WTC11 (cell line): Measurements from ENCODE around the gene CNTNAP2. TPM values are rescaled to one million over a fixed set of nuclear protein-coding genes. Genes with fewer than 3 reads are reported as not detected.
A peak's percentile ranks its signal among the peaks of the same experiment; 100 is the strongest.

ENCODE experiments used
- ATAC-seq: fragments of 200-7000 bp; cut with Tn5 transposase; 2 replicates; pipeline ENCODE4 v1.10.0; 2021; ENCODE audit warnings: mild to moderate bottlenecking, moderate library complexity
- CTCF ChIA-PET: fragments of 300-600 bp; sonication (Branson Sonifier 250); formaldehyde crosslinking; loops from one replicate; lab custom pipeline; 2021; ENCODE audit warnings: antibody characterized with exemption; lab: Charles Lee
- POLR2A ChIA-PET: fragments of 350-600 bp; sonication (Branson Sonifier 250); formaldehyde crosslinking; loops from one replicate; lab custom pipeline; 2021; ENCODE audit warnings: antibody characterized with exemption; lab: Charles Lee
- DNase-seq: peaks from one replicate; pipeline ENCODE4 v3.0.0; 2021; ENCODE audit warnings: low spot score
- H3K27ac Mint-ChIP-seq: 2 replicates; pipeline ENCODE4 v1.8.0; 2021; ENCODE audit warnings: mixed read lengths
- H3K27me3 Mint-ChIP-seq: 2 replicates; pipeline ENCODE4 v1.8.0; 2021; ENCODE audit warnings: low read depth, mild to moderate bottlenecking, moderate library complexity, mixed read lengths
- H3K36me3 Mint-ChIP-seq: 2 replicates; pipeline ENCODE4 v1.8.0; 2021; ENCODE audit warnings: mixed read lengths
- H3K4me1 Mint-ChIP-seq: 2 replicates; pipeline ENCODE4 v1.8.0; 2022; ENCODE audit warnings: mixed read lengths
- H3K4me3 Mint-ChIP-seq: 2 replicates; pipeline ENCODE4 v1.8.0; 2021; ENCODE audit warnings: mild to moderate bottlenecking, moderate library complexity, mixed read lengths
- H3K9me3 Mint-ChIP-seq: 2 replicates; pipeline ENCODE4 v1.8.0; 2021; ENCODE audit warnings: mixed read lengths
- ATF1 ChIP-seq: sonication (generic); formaldehyde crosslinking; IDR thresholded peaks from 2 replicates; pipeline ENCODE4 v1.8.1; 2023; ENCODE audit warnings: mild to moderate bottlenecking, moderate library complexity, missing genetic modification reagents
- CREB1 ChIP-seq: sonication (generic); formaldehyde crosslinking; IDR thresholded peaks from 2 replicates; pipeline ENCODE4 v1.8.0; 2023; ENCODE audit warnings: mild to moderate bottlenecking, missing genetic modification reagents
- ESRRA ChIP-seq: sonication (generic); formaldehyde crosslinking; IDR thresholded peaks from 2 replicates; pipeline ENCODE4 v1.8.1; 2022; ENCODE audit warnings: mild to moderate bottlenecking, missing genetic modification reagents, borderline replicate concordance
- ETV6 ChIP-seq: sonication (generic); formaldehyde crosslinking; IDR thresholded peaks from 2 replicates; pipeline ENCODE4 v1.8.1; 2022; ENCODE audit warnings: mild to moderate bottlenecking, missing genetic modification reagents
- FOXP1 ChIP-seq: sonication (generic); formaldehyde crosslinking; IDR thresholded peaks from 2 replicates; pipeline ENCODE4 v1.8.0; 2022; ENCODE audit warnings: missing genetic modification reagents, mild to moderate bottlenecking, moderate library complexity, borderline replicate concordance
- JAZF1 ChIP-seq: fragments of 250-450 bp; sonication (Bioruptor Pico); IDR thresholded peaks from 2 replicates; pipeline ENCODE4 v1.9.0; 2021; ENCODE audit warnings: moderate library complexity, mild to moderate bottlenecking, inconsistent platforms
- MXD4 ChIP-seq: fragments of 250-450 bp; sonication (Bioruptor Pico); IDR thresholded peaks from 2 replicates; pipeline ENCODE4 v1.8.0; 2021; ENCODE audit warnings: mild to moderate bottlenecking, moderate library complexity, borderline replicate concordance
- NFYB ChIP-seq: sonication (generic); formaldehyde crosslinking; conservative IDR thresholded peaks from 2 replicates; pipeline ENCODE4 v1.8.0; 2022; ENCODE audit warnings: low read depth, missing genetic modification reagents
- SOX15 ChIP-seq: fragments of 250-450 bp; sonication (Bioruptor Pico); IDR thresholded peaks from 2 replicates; pipeline ENCODE4 v1.9.0; 2021; ENCODE audit warnings: mild to moderate bottlenecking
- ZNF317 ChIP-seq: sonication (generic); formaldehyde crosslinking; IDR thresholded peaks from 2 replicates; pipeline ENCODE4 v1.8.1; 2023; ENCODE audit warnings: low read depth, mild to moderate bottlenecking, moderate library complexity, missing genetic modification reagents, borderline replicate concordance
- total RNA-seq: library from RNA; stranded (reverse); gene quantifications from 3 replicates; pipeline ENCODE4 v1.2.3, GENCODE V29; 2021
- TF ChIP-seq, protein P1 (sequence below): sonication (generic); formaldehyde crosslinking; IDR thresholded peaks from 2 replicates; pipeline ENCODE4 v1.8.1; 2023; ENCODE audit warnings: mild to moderate bottlenecking, missing genetic modification reagents, borderline replicate concordance
- TF ChIP-seq, protein P2 (sequence below): sonication (generic); formaldehyde crosslinking; IDR thresholded peaks from 2 replicates; pipeline ENCODE4 v1.8.1; 2023; ENCODE audit warnings: mild to moderate bottlenecking, missing genetic modification reagents, moderate library complexity
- TF ChIP-seq, protein P3 (sequence below): sonication (generic); formaldehyde crosslinking; IDR thresholded peaks from 2 replicates; pipeline ENCODE4 v1.8.0; 2023; ENCODE audit warnings: mild to moderate bottlenecking, missing genetic modification reagents
- TF ChIP-seq, protein P4 (sequence below): fragments of 250-450 bp; sonication (Bioruptor Pico); IDR thresholded peaks from 2 replicates; pipeline ENCODE4 v1.9.0; 2021; ENCODE audit warnings: moderate library complexity, mild to moderate bottlenecking, inconsistent platforms, borderline replicate concordance
- TF ChIP-seq, protein P5 (sequence below): sonication (generic); formaldehyde crosslinking; IDR thresholded peaks from 2 replicates; pipeline ENCODE4 v1.8.1; 2023; ENCODE audit warnings: mild to moderate bottlenecking, missing genetic modification reagents, moderate library complexity

CNTNAP2 gene
- total RNA-seq, 1 experiment from 2014 or later: 63.8 TPM

DNA sequence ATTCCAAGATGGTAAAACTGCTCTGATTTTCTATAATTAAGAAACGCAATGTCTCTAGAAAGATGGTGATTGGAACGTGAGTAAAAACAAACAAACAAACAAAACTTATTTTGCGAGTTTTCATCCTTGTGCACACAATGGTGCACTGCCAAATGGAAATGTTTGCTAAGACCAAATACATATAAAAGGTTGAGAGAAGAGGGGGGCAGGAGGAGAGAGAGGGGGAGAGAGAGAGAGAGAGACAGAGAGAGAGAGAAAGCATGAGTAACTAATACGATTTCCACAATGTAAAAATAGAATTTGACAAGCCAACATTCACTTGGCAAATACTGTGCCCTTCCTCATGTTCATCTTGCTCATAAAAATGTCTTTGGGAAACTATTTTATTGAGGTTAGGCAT is 375.4 kb downstream of the CNTNAP2 start:
- ChIA-PET CTCF (no interaction called here), POLR2A (no interaction called here)
- peaks cover 9% of the 10 kb centered on the region for H3K36me3 Mint-ChIP-seq

DNA sequence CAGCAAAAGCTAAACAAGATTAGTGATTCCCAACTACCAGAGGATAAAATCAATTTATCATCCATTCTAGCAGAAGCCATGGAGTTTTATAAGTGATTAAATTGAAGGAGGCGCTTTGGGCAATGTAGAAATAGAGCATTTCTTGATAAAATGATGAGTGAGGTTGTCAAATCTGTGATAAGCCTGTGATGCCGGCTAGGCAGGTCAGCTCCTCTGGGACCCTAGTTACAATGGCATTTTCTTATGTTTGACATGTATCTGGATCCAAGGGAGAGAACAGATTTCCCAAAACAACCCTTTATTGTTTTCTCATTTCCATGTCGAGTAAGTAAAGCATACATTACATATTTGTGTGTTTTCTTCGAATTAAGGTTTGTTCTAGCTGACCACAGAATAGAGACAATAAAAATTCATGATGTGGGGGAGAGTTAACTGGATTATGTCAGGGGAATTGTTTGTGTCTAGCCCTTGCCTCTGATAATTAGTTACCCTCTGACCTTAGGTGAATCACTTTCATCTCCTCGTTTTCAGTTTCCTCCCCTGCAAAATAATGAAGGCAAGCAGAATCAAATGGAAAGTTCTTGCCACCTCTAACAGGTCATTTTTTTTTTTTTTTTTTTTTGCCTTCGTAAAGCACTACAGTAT is 378.5 kb downstream of the CNTNAP2 start:
- H3K4me1 Mint-ChIP-seq: no peaks in the 10 kb centered on the region
- H3K9me3 Mint-ChIP-seq: peaks cover 19% of the 10 kb centered on the region
- no peaks in the 10 kb centered on the region for H3K27me3 Mint-ChIP-seq
- ChIA-PET CTCF (no interaction called here), POLR2A (no interaction called here)
- DNase-seq: no peak
- H3K27ac Mint-ChIP-seq: no peak overlapping the region
- TF ChIP-seq, protein P1, sequence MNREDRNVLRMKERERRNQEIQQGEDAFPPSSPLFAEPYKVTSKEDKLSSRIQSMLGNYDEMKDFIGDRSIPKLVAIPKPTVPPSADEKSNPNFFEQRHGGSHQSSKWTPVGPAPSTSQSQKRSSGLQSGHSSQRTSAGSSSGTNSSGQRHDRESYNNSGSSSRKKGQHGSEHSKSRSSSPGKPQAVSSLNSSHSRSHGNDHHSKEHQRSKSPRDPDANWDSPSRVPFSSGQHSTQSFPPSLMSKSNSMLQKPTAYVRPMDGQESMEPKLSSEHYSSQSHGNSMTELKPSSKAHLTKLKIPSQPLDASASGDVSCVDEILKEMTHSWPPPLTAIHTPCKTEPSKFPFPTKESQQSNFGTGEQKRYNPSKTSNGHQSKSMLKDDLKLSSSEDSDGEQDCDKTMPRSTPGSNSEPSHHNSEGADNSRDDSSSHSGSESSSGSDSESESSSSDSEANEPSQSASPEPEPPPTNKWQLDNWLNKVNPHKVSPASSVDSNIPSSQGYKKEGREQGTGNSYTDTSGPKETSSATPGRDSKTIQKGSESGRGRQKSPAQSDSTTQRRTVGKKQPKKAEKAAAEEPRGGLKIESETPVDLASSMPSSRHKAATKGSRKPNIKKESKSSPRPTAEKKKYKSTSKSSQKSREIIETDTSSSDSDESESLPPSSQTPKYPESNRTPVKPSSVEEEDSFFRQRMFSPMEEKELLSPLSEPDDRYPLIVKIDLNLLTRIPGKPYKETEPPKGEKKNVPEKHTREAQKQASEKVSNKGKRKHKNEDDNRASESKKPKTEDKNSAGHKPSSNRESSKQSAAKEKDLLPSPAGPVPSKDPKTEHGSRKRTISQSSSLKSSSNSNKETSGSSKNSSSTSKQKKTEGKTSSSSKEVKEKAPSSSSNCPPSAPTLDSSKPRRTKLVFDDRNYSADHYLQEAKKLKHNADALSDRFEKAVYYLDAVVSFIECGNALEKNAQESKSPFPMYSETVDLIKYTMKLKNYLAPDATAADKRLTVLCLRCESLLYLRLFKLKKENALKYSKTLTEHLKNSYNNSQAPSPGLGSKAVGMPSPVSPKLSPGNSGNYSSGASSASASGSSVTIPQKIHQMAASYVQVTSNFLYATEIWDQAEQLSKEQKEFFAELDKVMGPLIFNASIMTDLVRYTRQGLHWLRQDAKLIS (CRISPR knock-in tag): no peak
- no peak for ATAC-seq
- peaks cover 2% of the 10 kb centered on the region; the same call in 1 of the 2 replicates for H3K36me3 Mint-ChIP-seq
- H3K4me3 Mint-ChIP-seq: no peak overlapping the region

More for the DNA sequence above, 375.4 kb downstream of the CNTNAP2 start:
- H3K4me3 Mint-ChIP-seq: no peak overlapping the region
- H3K27ac Mint-ChIP-seq: no peak overlapping the region
- H3K4me1 Mint-ChIP-seq: peaks cover 13% of the 10 kb centered on the region
- no peak for ATAC-seq
- peaks cover 3% of the 10 kb centered on the region for H3K27me3 Mint-ChIP-seq
- peaks cover 24% of the 10 kb centered on the region for H3K9me3 Mint-ChIP-seq
- TF ChIP-seq ESRRA (CRISPR knock-in tag): no peak
- TF ChIP-seq, protein P2, sequence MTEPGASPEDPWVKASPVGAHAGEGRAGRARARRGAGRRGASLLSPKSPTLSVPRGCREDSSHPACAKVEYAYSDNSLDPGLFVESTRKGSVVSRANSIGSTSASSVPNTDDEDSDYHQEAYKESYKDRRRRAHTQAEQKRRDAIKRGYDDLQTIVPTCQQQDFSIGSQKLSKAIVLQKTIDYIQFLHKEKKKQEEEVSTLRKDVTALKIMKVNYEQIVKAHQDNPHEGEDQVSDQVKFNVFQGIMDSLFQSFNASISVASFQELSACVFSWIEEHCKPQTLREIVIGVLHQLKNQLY (CRISPR knock-in tag): no peak
- no peak for TF ChIP-seq NFYB (CRISPR knock-in tag)
- no peak for TF ChIP-seq ATF1 (CRISPR knock-in tag)
- TF ChIP-seq JAZF1: no peak
- TF ChIP-seq, protein P3, sequence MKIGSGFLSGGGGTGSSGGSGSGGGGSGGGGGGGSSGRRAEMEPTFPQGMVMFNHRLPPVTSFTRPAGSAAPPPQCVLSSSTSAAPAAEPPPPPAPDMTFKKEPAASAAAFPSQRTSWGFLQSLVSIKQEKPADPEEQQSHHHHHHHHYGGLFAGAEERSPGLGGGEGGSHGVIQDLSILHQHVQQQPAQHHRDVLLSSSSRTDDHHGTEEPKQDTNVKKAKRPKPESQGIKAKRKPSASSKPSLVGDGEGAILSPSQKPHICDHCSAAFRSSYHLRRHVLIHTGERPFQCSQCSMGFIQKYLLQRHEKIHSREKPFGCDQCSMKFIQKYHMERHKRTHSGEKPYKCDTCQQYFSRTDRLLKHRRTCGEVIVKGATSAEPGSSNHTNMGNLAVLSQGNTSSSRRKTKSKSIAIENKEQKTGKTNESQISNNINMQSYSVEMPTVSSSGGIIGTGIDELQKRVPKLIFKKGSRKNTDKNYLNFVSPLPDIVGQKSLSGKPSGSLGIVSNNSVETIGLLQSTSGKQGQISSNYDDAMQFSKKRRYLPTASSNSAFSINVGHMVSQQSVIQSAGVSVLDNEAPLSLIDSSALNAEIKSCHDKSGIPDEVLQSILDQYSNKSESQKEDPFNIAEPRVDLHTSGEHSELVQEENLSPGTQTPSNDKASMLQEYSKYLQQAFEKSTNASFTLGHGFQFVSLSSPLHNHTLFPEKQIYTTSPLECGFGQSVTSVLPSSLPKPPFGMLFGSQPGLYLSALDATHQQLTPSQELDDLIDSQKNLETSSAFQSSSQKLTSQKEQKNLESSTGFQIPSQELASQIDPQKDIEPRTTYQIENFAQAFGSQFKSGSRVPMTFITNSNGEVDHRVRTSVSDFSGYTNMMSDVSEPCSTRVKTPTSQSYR (CRISPR knock-in tag): no peak
- TF ChIP-seq ETV6 (CRISPR knock-in tag): no peak
- TF ChIP-seq SOX15: no peak
- TF ChIP-seq, protein P4, sequence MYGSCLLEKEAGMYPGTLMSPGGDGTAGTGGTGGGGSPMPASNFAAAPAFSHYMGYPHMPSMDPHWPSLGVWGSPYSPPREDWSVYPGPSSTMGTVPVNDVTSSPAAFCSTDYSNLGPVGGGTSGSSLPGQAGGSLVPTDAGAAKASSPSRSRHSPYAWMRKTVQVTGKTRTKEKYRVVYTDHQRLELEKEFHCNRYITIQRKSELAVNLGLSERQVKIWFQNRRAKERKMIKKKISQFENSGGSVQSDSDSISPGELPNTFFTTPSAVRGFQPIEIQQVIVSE (CRISPR knock-in tag): no peak
- TF ChIP-seq CREB1 (CRISPR knock-in tag): no peak
- no peak for DNase-seq

DNA sequence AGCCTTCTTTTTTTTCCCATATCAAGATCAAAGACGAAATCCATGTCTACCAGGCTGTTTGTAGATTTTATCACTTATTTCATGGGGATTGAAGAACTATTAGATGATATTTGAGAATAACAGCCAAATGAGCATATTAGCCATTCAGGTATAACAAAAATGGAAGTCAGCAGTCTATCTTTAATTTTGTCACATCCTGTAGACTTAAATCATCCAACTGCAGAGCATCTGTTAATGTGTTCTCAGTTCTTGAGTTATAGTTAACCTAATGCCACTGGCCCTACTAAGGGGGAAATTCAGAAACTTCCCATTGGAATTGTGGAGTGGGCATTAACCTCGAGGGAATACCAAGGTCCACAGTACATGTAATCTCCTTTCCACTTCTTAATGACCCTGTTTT is 380.1 kb downstream of the CNTNAP2 start:
- Mint-ChIP-seq H3K36me3 (peaks cover 4% of the 10 kb centered on the region; the same call in 1 of the 2 replicates), H3K27me3 (no peaks in the 10 kb centered on the region), H3K27ac (no peak overlapping the region), H3K9me3 (peaks cover 29% of the 10 kb centered on the region), H3K4me1 (no peaks in the 10 kb centered on the region), H3K4me3 (no peak overlapping the region)
- CTCF ChIA-PET: no interaction called here
- ATAC-seq (no peak), DNase-seq (no peak)
- TF ChIP-seq FOXP1 (CRISPR knock-in tag) (no peak), JAZF1 (no peak), ZNF317 (peak; percentile 66; the same call in 1 of the 2 replicates), MXD4 (CRISPR knock-in tag) (no peak)
- TF ChIP-seq, protein P5, sequence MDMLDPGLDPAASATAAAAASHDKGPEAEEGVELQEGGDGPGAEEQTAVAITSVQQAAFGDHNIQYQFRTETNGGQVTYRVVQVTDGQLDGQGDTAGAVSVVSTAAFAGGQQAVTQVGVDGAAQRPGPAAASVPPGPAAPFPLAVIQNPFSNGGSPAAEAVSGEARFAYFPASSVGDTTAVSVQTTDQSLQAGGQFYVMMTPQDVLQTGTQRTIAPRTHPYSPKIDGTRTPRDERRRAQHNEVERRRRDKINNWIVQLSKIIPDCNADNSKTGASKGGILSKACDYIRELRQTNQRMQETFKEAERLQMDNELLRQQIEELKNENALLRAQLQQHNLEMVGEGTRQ (CRISPR knock-in tag): no peak
- POLR2A ChIA-PET: no interaction called here
